K562 (cell line): Measurements from ENCODE around the gene FAM43B. TPM values are rescaled to one million over a fixed set of nuclear protein-coding genes. Genes with fewer than 3 reads are reported as not detected.
A peak's percentile ranks its signal among the peaks of the same experiment; 100 is the strongest.

ENCODE experiments used
- ADNP ChIP-seq: fragments of 200-800 bp; sonication (Bioruptor generic); IDR thresholded peaks from 2 replicates; pipeline ENCODE4 v1.6.1; 2016; ENCODE audit warnings: missing genetic modification characterization, missing compliant biosample characterization
- ATF1 ChIP-seq, 2 experiments: fragments of 450-650 bp in 1 of 2; IDR thresholded peaks; 2 replicates each; pipeline ENCODE4 v1.6.1; 2016; ENCODE audit warnings: missing compliant biosample characterization in 1 of 2, missing genetic modification characterization in 1 of 2
- CCAR2 ChIP-seq: fragments of 200-400 bp; formaldehyde crosslinking; IDR thresholded peaks from 2 replicates; pipeline ENCODE4 v1.6.1; 2017; ENCODE audit warnings: mild to moderate bottlenecking, low read depth, low read length
- DACH1 ChIP-seq: fragments of 450-650 bp; IDR thresholded peaks from 2 replicates; pipeline ENCODE4 v1.6.1; 2018; ENCODE audit not compliant: partially characterized antibody
- DLX4 ChIP-seq: fragments of 250-450 bp; sonication (Bioruptor Pico); IDR thresholded peaks from 2 replicates; pipeline ENCODE4 v1.6.1; 2021; ENCODE audit warnings: mild to moderate bottlenecking
- ERF ChIP-seq: fragments of 450-650 bp; formaldehyde crosslinking; IDR thresholded peaks from 2 replicates; pipeline ENCODE4 v1.4.0; 2020; ENCODE audit warnings: mild to moderate bottlenecking, mixed read lengths
- ETS1 ChIP-seq: conservative IDR thresholded peaks from 2 replicates; pipeline ENCODE4 v1.6.1; 2011; ENCODE audit warnings: low read depth, mild to moderate bottlenecking, low read length; ENCODE audit not compliant: control insufficient read depth
- FOSL1 ChIP-seq: fragments of 200-800 bp; sonication (Bioruptor generic); conservative IDR thresholded peaks from 2 replicates; pipeline ENCODE4 v1.6.1; 2016; ENCODE audit warnings: missing genetic modification characterization, missing compliant biosample characterization
- HOXB6 ChIP-seq: fragments of 250-450 bp; sonication (Bioruptor Pico); IDR thresholded peaks from 2 replicates; pipeline ENCODE4 v1.5.1; 2022; ENCODE audit warnings: mild to moderate bottlenecking, borderline replicate concordance
- IRF2 ChIP-seq: sonication (generic); formaldehyde crosslinking; IDR thresholded peaks from 2 replicates; pipeline ENCODE4 v1.8.1; 2022; ENCODE audit warnings: mild to moderate bottlenecking, missing genetic modification reagents
- KLF1 ChIP-seq: fragments of 450-650 bp; IDR thresholded peaks from 2 replicates; pipeline ENCODE4 v1.6.1; 2016; ENCODE audit warnings: missing genetic modification characterization, missing compliant biosample characterization
- LARP7 ChIP-seq: fragments of 450-650 bp; IDR thresholded peaks from 2 replicates; pipeline ENCODE4 v1.6.1; 2016
- MEF2A ChIP-seq: IDR thresholded peaks from 2 replicates; pipeline ENCODE4 v1.6.1; 2011; ENCODE audit warnings: low read depth, mild to moderate bottlenecking, low read length, moderate library complexity; ENCODE audit not compliant: control insufficient read depth
- MTA3 ChIP-seq: fragments of 450-650 bp; formaldehyde crosslinking; IDR thresholded peaks from 2 replicates; pipeline ENCODE4 v1.6.1; 2017; ENCODE audit warnings: mild to moderate bottlenecking, borderline replicate concordance
- NCOR1 ChIP-seq: fragments of 450-650 bp; IDR thresholded peaks from 2 replicates; pipeline ENCODE4 v1.6.1; 2016; ENCODE audit warnings: mild to moderate bottlenecking, moderate library complexity
- NFIX ChIP-seq: fragments of 250-450 bp; sonication (Bioruptor Pico); IDR thresholded peaks from 2 replicates; pipeline ENCODE4 v1.4.0; 2020; ENCODE audit warnings: low read depth, mild to moderate bottlenecking, moderate library complexity
- NR2C2 ChIP-seq, 2 experiments: fragments of 200-800 bp in 1 of 2; sonication (Bioruptor generic) in 1 of 2; sonication (generic) in 1 of 2; formaldehyde crosslinking in 1 of 2; IDR thresholded peaks; 2 replicates each; pipeline versions ENCODE4 v1.6.1 to v1.8.0; 2016 to 2022; ENCODE audit warnings: mild to moderate bottlenecking in 1 of 2, missing compliant biosample characterization in 1 of 2, missing genetic modification characterization in 1 of 2, missing genetic modification reagents in 1 of 2
- POLR3G ChIP-seq: IDR thresholded peaks from 2 replicates; pipeline ENCODE4 v1.6.1; 2011; ENCODE audit not compliant: insufficient read length, insufficient replicate concordance; ENCODE audit errors: extremely low read depth
- SAFB2 ChIP-seq: fragments of 200-400 bp; formaldehyde crosslinking; IDR thresholded peaks from 2 replicates; pipeline ENCODE4 v1.6.1; 2018; ENCODE audit warnings: borderline replicate concordance, low read length, low read depth, moderate library complexity; ENCODE audit not compliant: severe bottlenecking
- SMAD4 ChIP-seq: fragments of 250-450 bp; sonication (Bioruptor Pico); conservative IDR thresholded peaks from 2 replicates; pipeline ENCODE4 v1.8.0; 2021; ENCODE audit warnings: inconsistent platforms, mild to moderate bottlenecking, moderate library complexity
- SMARCE1 ChIP-seq: fragments of 450-650 bp; IDR thresholded peaks from 2 replicates; pipeline ENCODE4 v1.7.1; 2016; ENCODE audit warnings: mild to moderate bottlenecking
- U2AF1 ChIP-seq: fragments of 200-400 bp; formaldehyde crosslinking; optimal IDR thresholded peaks from 2 replicates; pipeline ENCODE3; 2017; ENCODE audit warnings: mild to moderate bottlenecking, low read depth, low read length, moderate library complexity
- USF1 ChIP-seq: sonication (generic); formaldehyde crosslinking; IDR thresholded peaks from 2 replicates; pipeline ENCODE4 v1.9.0; 2022; ENCODE audit warnings: mild to moderate bottlenecking, missing genetic modification reagents
- ZNF12 ChIP-seq: sonication (generic); formaldehyde crosslinking; IDR thresholded peaks from 2 replicates; pipeline ENCODE4 v1.4.0; 2020; ENCODE audit warnings: mild to moderate bottlenecking, missing genetic modification reagents
- ZNF124 ChIP-seq: sonication (generic); formaldehyde crosslinking; IDR thresholded peaks from 2 replicates; pipeline ENCODE4 v1.8.1; 2022; ENCODE audit warnings: missing genetic modification reagents
- ZNF431 ChIP-seq: sonication (generic); formaldehyde crosslinking; IDR thresholded peaks from 2 replicates; pipeline ENCODE4 v1.8.0; 2022; ENCODE audit warnings: mild to moderate bottlenecking, missing genetic modification reagents
- ZNF436 ChIP-seq: fragments of 250-450, 450-650 bp; sonication (Bioruptor Pico); formaldehyde crosslinking; IDR thresholded peaks from 2 replicates; pipeline ENCODE4 v1.7.0; 2020; ENCODE audit warnings: mild to moderate bottlenecking
- ZSCAN29 ChIP-seq: fragments of 450-650 bp; IDR thresholded peaks from 2 replicates; pipeline ENCODE4 v1.6.1; 2017
- polyA plus RNA-seq, 8 experiments: library from polyadenylated mRNA; depleted of rRNA in 4 of 8; stranded (reverse) in 5 of 8; unstranded in 3 of 8; fragments of >200 nt; fragmentation: Nextera tagmentation in 2 of 8; fragmentation: Illumina TruSeq in 1 of 8; extraction: Ambion mirVana in 2 of 8; extraction: Trizol in 1 of 8; gene quantifications; 2 replicates each; pipeline versions ENCODE4 v1.2.1 to v1.2.3, GENCODE V29; 2011 to 2014; ENCODE audit warnings: inconsistent platforms in 1 of 8, missing spikeins in 1 of 8
- total RNA-seq, 7 experiments: library from RNA; depleted of rRNA in 6 of 7; stranded (reverse); fragments of >200 nt in 6 of 7; fragmentation: Illumina TruSeq in 2 of 7; extraction: Trizol in 2 of 7; gene quantifications; 2 replicates each; pipeline versions ENCODE4 v1.2.1 to v1.2.3, GENCODE V29; 2011 to 2021; ENCODE audit warnings: low replicate concordance in 1 of 7

FAM43B gene
- total and polyA plus RNA-seq, 9 of the 15 experiments (the other 6 are each of a cell fraction or from before 2014, with no cell fraction given): not detected

GRCh38 chr1:20507564-20508410 lies 44.6 kb upstream of the FAM43B start, which contains the start of gene MUL1 (continued):
- no peak for TF ChIP-seq LARP7
- TF ChIP-seq U2AF1: no peak
- no peak for TF ChIP-seq CCAR2
- TF ChIP-seq ATF1 (CRISPR knock-in tag; IDR thresholded peaks at IDR 0.05): peak; percentile 87
- TF ChIP-seq ATF1 (tag; IDR thresholded peaks at IDR 0.05): peak; percentile 99
- TF ChIP-seq HOXB6: no peak
- no peak for TF ChIP-seq ZNF124 (CRISPR knock-in tag)
- no peak for TF ChIP-seq ADNP
- TF ChIP-seq NFIX: no peak
- 0 out of 2 replicates have a peak, but pooled peaks have one; percentile 27 for TF ChIP-seq SMAD4 (CRISPR knock-in tag)
- no peak for TF ChIP-seq ZNF436 (CRISPR knock-in tag)
- TF ChIP-seq SAFB2: no peak
- TF ChIP-seq POLR3G: no peak
- TF ChIP-seq IRF2 (CRISPR knock-in tag): no peak
- no peak for TF ChIP-seq ZSCAN29
- 0 out of 2 replicates have a peak, but pooled peaks have one; percentile 18 for TF ChIP-seq ZNF431 (CRISPR knock-in tag)
- no peak for TF ChIP-seq DLX4 (CRISPR knock-in tag)
- peak; percentile 86 for TF ChIP-seq ETS1
- TF ChIP-seq ZNF12 (CRISPR knock-in tag): no peak; the same call in 1 of the 2 replicates
- peak; percentile 89 for TF ChIP-seq NR2C2 (CRISPR knock-in tag; IDR thresholded peaks at IDR 0.05)
- peak; percentile 97 for TF ChIP-seq NR2C2 (tag; IDR thresholded peaks at IDR 0.05)
- no peak; the same call in 1 of the 2 replicates for TF ChIP-seq USF1 (CRISPR knock-in tag)
- TF ChIP-seq MTA3: peak; percentile 61; the same call in 1 of the 2 replicates
- no peak for TF ChIP-seq DACH1
- TF ChIP-seq NCOR1: no peak
- 0 out of 2 replicates have a peak, but pooled peaks have one; percentile 54 for TF ChIP-seq ERF
- no peak for TF ChIP-seq MEF2A
- peak; percentile 65 for TF ChIP-seq FOSL1 (tag)
- TF ChIP-seq KLF1: peak; percentile 90
- TF ChIP-seq SMARCE1: no peak
